SK-N-SH (cell line): ENCODE data around the gene ATP1B1.

Source experiments
- CHD2 ChIP-seq: fragments of 150-350 bp; IDR thresholded peaks from 2 replicates; pipeline ENCODE4 v1.6.1; 2018; ENCODE audit warnings: low read length; ENCODE audit not compliant: partially characterized antibody
- CTCF ChIP-seq: fragments of 200-600 bp; sonication (generic); IDR thresholded peaks from 2 replicates; pipeline ENCODE4 v1.6.1; 2017; ENCODE audit warnings: antibody characterized with exemption, mild to moderate bottlenecking, moderate library complexity
- EP300 ChIP-seq, 2 experiments: IDR thresholded peaks; 2 replicates each; pipeline versions ENCODE4 v1.4.0 to v1.6.1; 2012; ENCODE audit warnings: borderline replicate concordance in 1 of 2, low read depth in 1 of 2, low read length in 1 of 2
- EZH2phosphoT487 ChIP-seq: fragments of 200-600 bp; sonication (generic); IDR thresholded peaks from 2 replicates; pipeline ENCODE4 v1.6.1; 2017; ENCODE audit warnings: low read depth, mixed run types, mild to moderate bottlenecking, antibody characterized with exemption, moderate library complexity, borderline replicate concordance
- GABPA ChIP-seq: IDR thresholded peaks from 2 replicates; pipeline ENCODE4 v1.4.0; 2012; ENCODE audit warnings: low read depth, mild to moderate bottlenecking
- MAX ChIP-seq: IDR thresholded peaks from 2 replicates; pipeline ENCODE4 v1.4.0; 2012; ENCODE audit warnings: low read depth
- POLR2AphosphoS5 ChIP-seq: IDR thresholded peaks from 2 replicates; pipeline ENCODE4 v1.6.1; 2012; ENCODE audit warnings: low read depth, low read length
- RAD21 ChIP-seq: IDR thresholded peaks from 2 replicates; pipeline ENCODE4 v1.6.1; 2012; ENCODE audit warnings: mild to moderate bottlenecking, low read length
- REST ChIP-seq: IDR thresholded peaks from 2 replicates; pipeline ENCODE4 v1.6.1; 2012; ENCODE audit warnings: mild to moderate bottlenecking, low read depth, low read length, moderate library complexity
- RXRA ChIP-seq: IDR thresholded peaks from 2 replicates; pipeline ENCODE4 v1.4.0; 2012; ENCODE audit warnings: low read depth, mild to moderate bottlenecking, borderline replicate concordance
- SMC3 ChIP-seq: IDR thresholded peaks from 2 replicates; pipeline ENCODE4 v1.6.1; 2012; ENCODE audit warnings: low read depth, low read length, improper control_type of control experiment
- USF2 ChIP-seq: fragments of 150-350 bp; IDR thresholded peaks from 2 replicates; pipeline ENCODE4 v1.6.1; 2017; ENCODE audit warnings: antibody characterized with exemption, low read length, low read depth, borderline replicate concordance
- ZBTB33 ChIP-seq: IDR thresholded peaks from 2 replicates; pipeline ENCODE4 v1.4.0; 2012; ENCODE audit warnings: low read depth, borderline replicate concordance

GRCh38 chr1:169106921-169107602 is 572 bp downstream of the ATP1B1 start:
- TF ChIP-seq SMC3: no peak
- TF ChIP-seq MAX: no peak
- no peak for TF ChIP-seq CTCF
- TF ChIP-seq USF2: no peak
- no peak for TF ChIP-seq EP300 (IDR thresholded peaks at IDR 0.05; ENCODE audit: borderline replicate concordance in 1 of 2, low read depth in 1 of 2, low read length in 1 of 2)
- no peak for TF ChIP-seq EZH2phosphoT487
- TF ChIP-seq GABPA: no peak
- TF ChIP-seq ZBTB33: no peak
- TF ChIP-seq REST: no peak
- no peak for TF ChIP-seq CHD2
- TF ChIP-seq POLR2AphosphoS5: no peak
- no peak for TF ChIP-seq RAD21
- no peak for TF ChIP-seq RXRA
